Activated CD4-positive, CD25-positive, alpha-beta regulatory T cell (primary cell): ENCODE measurements around the gene GNGT1.

Source experiments
- DNase-seq, 4 experiments: peaks; one replicate each; lab custom pipeline; 2025; lab: John Stamatoyannopoulos, UW

Gene GNGT1

DNA sequence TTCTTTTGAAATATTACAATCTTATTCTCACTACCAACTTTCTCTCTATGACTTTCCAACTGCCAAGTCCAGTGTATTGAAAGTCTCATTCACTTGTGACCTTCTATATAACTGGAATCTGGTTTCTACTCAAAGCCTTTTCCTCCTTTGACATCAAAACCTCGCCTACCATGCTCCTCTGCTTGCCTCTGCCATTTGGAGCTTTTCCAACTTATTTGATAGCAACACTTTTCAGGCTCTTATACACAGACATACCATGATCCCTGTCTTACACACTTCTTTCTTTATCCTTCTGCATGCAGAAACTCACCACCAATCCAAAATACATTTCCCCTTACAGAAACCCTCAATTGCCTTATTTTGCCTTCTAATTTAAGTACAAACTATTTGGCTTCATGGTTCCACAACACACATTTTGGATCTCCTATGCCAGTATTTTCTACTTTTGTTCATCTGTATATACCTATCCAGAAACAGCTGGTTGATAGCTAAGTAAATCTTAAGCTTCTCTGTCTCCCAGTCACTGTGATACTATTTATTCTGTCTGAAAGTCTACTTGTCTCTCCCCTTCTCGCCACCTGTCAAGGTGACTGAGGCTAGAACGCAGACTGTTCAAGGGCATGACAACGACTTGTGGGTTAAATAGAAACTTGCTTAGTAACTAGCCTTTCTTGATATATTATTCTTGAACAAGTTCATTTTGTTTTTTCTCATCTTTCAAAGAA lies 37.6 kb downstream of the GNGT1 start:
- no peak for DNase-seq

DNA sequence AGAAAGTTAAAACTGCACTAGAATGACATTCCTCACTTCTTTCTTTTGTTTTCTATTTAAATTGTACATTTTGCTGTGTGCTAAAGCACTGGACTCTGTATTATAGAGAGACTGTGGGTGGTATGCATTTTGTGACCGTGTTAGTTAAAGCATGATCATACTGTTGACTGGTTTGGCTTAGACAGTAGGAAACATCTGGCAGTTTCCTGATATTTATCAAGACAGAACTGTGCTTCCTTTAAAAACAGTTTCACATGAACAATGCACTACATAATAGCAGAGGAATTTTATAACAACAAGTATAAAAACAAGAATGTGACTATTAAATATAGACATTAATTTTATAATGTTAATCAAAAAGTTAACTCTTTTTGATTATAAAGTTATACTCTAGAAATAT lies 38.3 kb downstream of the GNGT1 start:
- DNase-seq: no peak

DNA sequence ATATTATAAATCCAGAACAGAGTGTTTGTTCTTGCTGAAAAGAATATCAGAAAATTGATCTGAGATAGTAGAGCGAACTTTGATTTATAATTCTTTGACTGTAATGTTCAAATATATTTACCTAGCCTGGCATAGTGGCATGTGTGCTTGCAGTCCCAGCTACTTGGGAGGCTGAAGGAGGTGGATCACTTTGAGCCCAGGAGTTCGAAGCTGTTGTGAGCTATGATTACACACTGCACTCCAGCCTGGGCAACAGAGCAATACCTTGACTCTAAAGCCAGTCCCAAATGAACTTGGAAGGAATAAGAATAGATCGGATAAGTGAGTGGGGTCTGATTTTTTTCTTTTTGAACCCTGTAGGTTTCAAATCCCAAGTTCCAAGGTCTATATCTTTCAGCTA lies 38.7 kb downstream of the GNGT1 start:
- no peak for DNase-seq

DNA sequence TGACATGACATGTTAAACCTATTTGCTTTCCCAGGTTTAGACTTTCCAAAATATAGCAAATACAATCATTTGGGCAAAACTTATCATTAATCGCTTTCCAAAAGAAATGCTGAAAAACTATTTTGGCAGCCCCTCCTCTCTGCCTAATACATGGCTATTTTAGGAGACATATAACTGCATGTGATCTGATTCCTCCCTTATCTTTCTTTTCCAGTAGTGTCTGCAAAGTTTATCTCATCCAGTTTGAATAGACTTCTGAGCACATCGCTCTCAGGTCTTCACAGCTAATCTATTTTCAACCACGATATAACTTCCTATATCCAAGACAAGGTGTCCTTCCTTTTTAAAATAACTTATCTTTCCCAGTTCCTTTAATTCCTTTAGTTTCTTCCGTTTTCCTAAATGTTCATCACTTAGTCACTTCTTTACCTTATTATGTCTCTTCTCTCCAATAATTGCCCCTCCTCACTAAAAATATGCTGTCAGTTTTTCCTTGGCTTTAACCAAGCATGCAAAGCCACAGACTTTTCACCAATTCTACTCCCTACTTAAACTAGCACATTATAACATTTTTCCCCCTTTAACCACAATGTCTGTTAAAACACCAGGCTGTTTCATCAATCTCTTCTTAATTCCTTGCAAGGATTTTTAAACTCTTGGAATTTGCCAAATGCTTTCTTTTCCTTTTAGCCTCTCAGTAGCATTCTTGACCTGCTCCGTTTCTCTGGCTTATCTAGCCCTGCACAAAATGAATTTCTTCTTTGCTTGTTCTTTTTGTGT lies 39.6 kb downstream of the GNGT1 start:
- DNase-seq: no peak

DNA sequence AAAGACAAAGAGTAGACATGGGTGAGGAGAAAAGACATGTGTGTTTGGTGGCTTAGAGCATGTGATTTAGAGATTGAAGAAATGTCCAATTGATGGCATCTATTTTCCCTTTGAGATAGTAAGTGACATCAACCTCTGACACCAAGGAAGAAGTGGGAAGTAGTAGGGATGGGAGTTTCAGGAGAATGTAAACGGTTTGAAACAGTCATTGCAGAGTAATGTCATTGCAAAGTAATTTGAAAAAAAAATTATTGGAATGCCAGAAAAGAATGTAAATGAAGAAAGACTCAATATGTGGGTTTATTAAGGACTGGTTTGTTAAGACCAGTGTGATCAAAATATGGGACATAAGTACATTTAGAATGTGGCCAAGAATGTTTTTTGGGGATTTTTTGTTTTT lies 41.7 kb downstream of the GNGT1 start:
- DNase-seq: no peak

DNA sequence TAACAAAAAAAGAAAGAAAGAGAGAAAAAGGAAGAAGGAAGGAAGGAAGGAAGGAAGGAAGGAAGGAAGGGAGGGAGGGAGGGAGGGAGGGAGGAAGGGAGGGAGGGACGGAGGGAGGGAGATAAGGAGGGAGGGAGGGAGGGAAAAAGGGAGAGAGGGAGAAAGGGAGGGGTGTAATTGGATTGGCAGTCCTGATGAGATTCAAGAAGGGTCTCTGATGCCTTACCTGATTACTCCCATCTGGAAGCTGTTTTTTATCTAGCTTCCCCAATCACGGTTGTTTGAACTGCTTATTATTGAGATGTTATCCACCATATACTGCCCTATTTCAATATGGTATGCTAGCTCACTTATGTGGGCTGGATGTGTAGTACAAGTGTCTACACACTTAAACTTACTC lies 42.5 kb downstream of the GNGT1 start:
- no peak for DNase-seq

DNA sequence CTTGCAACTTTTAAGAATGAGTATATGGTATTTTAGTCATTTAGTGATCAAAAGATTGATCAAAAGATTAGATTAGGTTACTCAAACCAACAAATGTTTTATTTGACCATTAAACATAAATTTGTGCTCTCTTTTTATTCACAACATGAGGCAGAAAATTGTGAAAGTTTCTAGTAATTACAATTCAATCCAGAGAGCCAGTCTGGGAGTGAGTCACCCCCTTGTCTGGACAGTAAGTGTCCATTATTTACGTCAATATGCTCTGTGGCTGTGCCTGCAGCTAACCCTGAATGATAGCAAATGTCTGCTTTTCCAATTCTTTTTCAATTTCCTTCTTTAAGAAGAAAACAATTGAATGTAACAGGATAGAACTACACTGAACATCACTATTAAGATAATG lies 43.1 kb downstream of the GNGT1 start:
- DNase-seq: no peak

DNA sequence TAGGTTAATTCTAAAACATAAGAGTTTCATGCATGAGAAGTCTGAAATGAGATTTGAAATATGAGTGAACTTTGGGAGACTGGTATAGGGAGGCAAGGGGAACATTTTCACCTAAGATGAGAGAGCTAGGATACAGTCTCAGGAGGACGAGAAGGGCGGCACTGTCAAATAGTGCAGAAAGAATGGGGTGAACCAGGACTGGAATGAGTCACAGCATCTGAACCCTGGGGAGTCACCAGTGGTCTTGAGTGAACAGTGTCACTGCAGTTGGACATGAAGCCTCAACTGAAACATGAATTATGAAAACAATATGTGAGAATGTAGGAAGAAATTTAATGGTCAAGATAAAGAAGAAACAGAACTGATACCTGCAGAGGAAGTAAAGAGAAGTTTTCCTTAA lies 48.9 kb downstream of the GNGT1 start:
- DNase-seq: no peak

DNA sequence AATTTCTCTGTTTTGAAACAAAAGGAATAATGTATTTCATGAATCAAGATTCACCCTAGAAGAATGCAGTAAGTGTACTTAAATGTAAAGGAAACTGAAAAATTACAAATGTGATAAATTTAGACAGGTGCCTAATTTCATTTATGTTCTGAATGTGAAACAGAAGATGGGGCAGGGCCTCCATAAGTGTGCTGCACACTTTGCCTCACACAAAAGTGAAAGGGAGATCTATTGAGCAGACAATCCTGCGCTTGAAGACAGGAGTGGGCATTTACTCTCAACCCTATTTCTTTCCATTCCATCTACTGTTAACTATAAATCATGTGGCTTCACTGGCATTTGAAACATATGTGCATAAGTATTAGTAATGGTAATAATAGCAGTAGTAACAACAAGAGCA lies 51.4 kb downstream of the GNGT1 start:
- DNase-seq: no peak

DNA sequence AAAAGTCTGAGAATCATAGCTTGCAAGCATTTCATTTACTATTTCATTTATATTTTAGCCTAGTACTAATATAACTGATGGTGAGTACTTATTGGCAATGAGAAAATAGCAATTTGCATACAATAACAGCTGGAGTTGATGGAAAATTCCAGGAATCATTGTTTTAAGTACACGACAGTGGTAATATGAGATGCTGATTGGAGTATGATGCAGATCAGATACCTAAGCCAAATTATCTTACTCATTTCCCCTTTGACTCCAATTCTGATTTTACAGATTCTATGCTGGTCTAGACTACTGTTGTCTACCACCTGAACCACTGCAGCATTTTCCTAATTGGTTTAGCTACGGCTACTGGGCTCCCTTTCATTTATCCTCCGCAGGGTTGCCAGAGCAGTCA lies 51.8 kb downstream of the GNGT1 start:
- no peak for DNase-seq

DNA sequence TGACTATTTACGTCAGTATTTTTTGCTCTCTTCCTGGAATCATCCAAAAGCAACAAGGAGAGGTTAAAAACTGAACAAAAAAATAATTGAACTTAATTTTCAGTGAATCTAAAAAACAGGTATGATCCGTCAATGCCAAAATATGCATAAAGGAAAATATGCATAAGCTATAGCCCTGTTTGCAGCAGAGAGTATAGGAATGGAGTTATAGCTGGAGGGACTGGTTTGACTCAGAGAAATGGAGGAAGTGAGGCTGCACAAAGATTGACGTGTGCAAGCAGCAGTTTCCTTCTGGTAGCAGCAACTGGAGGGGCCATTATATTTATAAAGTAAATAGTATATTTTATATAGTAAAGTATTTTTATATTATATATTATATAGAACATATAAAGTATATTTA lies 52.3 kb downstream of the GNGT1 start:
- DNase-seq: no peak
